ENCODE results near the gene FKBP4. TPM values are rescaled to one million over a fixed set of nuclear protein-coding genes. Genes with fewer than 3 reads are reported as not detected.

Gene FKBP4
- total RNA-seq, 2 donors from 2014 or later, result 55.2 to 87.0 TPM

Other genes starting within 250 kb of the FKBP4 start
- gene ITFG2, start 17.7 kb downstream of the FKBP4 start, total RNA-seq, result 10 to 100 TPM; 41.5 to 46.5 TPM
- gene NRIP2, start 40.1 kb downstream of the FKBP4 start, total RNA-seq, result 1 to 10 TPM in 1 of 2 donors, under 1 TPM in 1; 0.18 to 8.7 TPM
- under 1 TPM in 1 of 2 donors, not detected in 1; 0.85 TPM for gene TEX52, start 62.1 kb downstream of the FKBP4 start, total RNA-seq
- 10 to 100 TPM in 1 of 2 donors, 1 to 10 TPM in 1; 1.2 to 10.8 TPM for gene FOXM1, start 82.2 kb downstream of the FKBP4 start, total RNA-seq
- 10 to 100 TPM; 26.5 to 29.1 TPM for gene RHNO1, start 82.3 kb downstream of the FKBP4 start, total RNA-seq
- 10 to 100 TPM; 15.2 to 22.2 TPM for gene TULP3, start 95.9 kb downstream of the FKBP4 start, total RNA-seq
- 10 to 100 TPM in 1 of 2 donors, 1 to 10 TPM in 1; 9.9 to 20.9 TPM for gene TEAD4, start 164.4 kb downstream of the FKBP4 start, total RNA-seq

Data from prostate gland (tissue), 2 donors.